ENCODE results near the gene AHCY. TPM values are rescaled to one million over a fixed set of nuclear protein-coding genes. Genes with fewer than 3 reads are reported as not detected.
A peak's percentile ranks its signal among the peaks of the same experiment; 100 is the strongest.

The AHCY gene
- total RNA-seq, 1 donor from 2014 or later, result 39.2 TPM

- DNase-seq (ENCODE audit: low spot score), result no peak
Measured at GRCh38 chr20:34324541-34324940, 21.4 kb upstream of the AHCY start.

- DNase-seq (ENCODE audit: low spot score), result no peak
Measured at GRCh38 chr20:34322267-34323105, 19.3 kb upstream of the AHCY start.

- DNase-seq (ENCODE audit: low spot score), result no peak
Measured at GRCh38 chr20:34320861-34321260, 17.7 kb upstream of the AHCY start.

- DNase-seq (ENCODE audit: low spot score), result no peak
Measured at GRCh38 chr20:34318609-34319443, 15.7 kb upstream of the AHCY start.

- no peak for DNase-seq (ENCODE audit: low spot score)
Measured at GRCh38 chr20:34316196-34316814, 13.2 kb upstream of the AHCY start.

- DNase-seq (ENCODE audit: low spot score), result no peak
Measured at GRCh38 chr20:34315236-34315635, 12.1 kb upstream of the AHCY start.

GRCh38 chr20:34312544-34313217 is 9.5 kb upstream of the AHCY start:
- DNase-seq (ENCODE audit: low spot score), result peak; percentile 92

- DNase-seq (ENCODE audit: low spot score), result peak; percentile 28
Measured at GRCh38 chr20:34312024-34312460, 8.9 kb upstream of the AHCY start.

- DNase-seq (ENCODE audit: low spot score), result peak; percentile 36
Measured at GRCh38 chr20:34311118-34312023, 8.2 kb upstream of the AHCY start.

GRCh38 chr20:34310481-34311117 is 7.4 kb upstream of the AHCY start:
- DNase-seq (ENCODE audit: low spot score), result no peak

GRCh38 chr20:34309691-34310090 is 6.5 kb upstream of the AHCY start:
- no peak for DNase-seq (ENCODE audit: low spot score)

- DNase-seq (ENCODE audit: low spot score), result no peak
Measured at GRCh38 chr20:34305333-34306230, 2.4 kb upstream of the AHCY start.

GRCh38 chr20:34302312-34302722 is 838 bp downstream of the AHCY start:
- DNase-seq (ENCODE audit: low spot score), result no peak

GRCh38 chr20:34301587-34302311 is 1.4 kb downstream of the AHCY start:
- DNase-seq (ENCODE audit: low spot score), result no peak

GRCh38 chr20:34300809-34301586 is 2.2 kb downstream of the AHCY start:
- DNase-seq (ENCODE audit: low spot score), result peak; percentile 19

GRCh38 chr20:34300256-34300806 is 2.8 kb downstream of the AHCY start:
- DNase-seq (ENCODE audit: low spot score), result no peak
